Femur (tissue), 1 donor: ENCODE results near the gene RPS3.

Experiments used
- DNase-seq: peaks from one replicate; pipeline ENCODE4 v3.0.0-alpha.2; 2017

Gene RPS3

GRCh38 chr11:75421035-75421602, 21.8 kb downstream of the RPS3 start:
- DNase-seq = peak; percentile 16

GRCh38 chr11:75421902-75422247, 22.6 kb downstream of the RPS3 start:
- DNase-seq = no peak

- peak; percentile 20 for DNase-seq
These were observed 23.2 kb downstream of the RPS3 start for GRCh38 chr11:75422248-75423231.

- DNase-seq = no peak
These were observed 24.4 kb downstream of the RPS3 start for GRCh38 chr11:75423721-75424120.

DNA sequence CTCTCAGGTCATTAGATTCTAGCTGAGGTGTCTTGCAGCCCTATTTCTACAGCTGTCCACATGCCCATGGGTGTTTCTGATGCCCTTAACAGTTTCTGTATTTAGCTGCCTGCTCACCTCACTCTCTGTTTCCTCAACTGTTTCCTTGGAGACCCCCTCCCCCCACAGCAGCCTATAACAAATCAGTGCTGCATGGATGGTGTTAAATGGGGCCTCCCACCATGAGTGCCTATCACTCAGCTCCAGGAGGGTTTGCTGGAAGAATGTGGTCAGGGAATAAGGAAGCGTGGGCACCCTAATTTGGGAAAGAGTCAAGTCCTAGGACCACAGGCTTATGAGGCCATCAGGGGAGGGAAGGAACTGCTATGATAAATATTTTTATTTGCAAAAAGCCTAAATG, 25.1 kb downstream of the RPS3 start:
- no peak for DNase-seq

DNA sequence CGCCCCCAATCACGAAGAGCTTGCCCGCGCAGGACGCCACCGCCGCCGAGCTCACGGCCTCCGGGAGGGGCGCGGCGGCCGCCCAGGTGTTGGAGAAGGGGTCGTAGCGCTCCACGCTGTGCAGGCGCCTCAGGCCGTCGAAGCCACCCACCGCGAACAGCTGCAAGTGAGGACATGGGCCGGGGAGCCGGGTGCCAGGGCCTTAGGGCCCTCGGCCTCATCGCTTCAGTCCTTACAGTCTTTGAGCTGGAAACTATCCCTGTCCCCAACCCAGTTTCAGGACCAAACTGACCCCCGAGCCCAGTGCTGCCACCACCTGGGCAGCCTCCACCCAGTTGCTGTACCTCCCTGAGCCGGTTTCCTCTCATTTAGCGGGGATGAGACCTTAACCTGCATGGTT, 26.1 kb downstream of the RPS3 start:
- no peak for DNase-seq

- no peak for DNase-seq
These were observed 27.4 kb downstream of the RPS3 start for GRCh38 chr11:75426720-75427086.

DNA sequence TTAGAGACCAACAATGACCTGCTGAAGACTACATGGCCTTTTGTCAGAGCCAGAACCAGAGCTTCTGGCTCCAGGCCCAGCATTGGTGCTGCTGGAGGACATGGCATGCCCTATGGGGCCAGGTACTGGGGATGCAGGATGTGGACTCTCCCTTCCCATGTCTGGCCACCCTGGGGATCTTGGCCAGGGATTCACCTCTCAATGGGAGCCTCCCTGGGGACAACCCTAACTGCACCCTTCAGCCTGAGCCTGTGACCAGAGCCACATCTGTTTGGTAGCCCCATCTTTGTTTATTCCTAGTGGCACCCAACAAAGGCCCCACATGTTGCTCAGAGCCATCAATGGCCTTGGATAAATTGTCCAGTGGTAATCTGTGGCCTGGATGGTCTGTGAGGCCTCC, 27.9 kb downstream of the RPS3 start:
- no peak for DNase-seq

DNA sequence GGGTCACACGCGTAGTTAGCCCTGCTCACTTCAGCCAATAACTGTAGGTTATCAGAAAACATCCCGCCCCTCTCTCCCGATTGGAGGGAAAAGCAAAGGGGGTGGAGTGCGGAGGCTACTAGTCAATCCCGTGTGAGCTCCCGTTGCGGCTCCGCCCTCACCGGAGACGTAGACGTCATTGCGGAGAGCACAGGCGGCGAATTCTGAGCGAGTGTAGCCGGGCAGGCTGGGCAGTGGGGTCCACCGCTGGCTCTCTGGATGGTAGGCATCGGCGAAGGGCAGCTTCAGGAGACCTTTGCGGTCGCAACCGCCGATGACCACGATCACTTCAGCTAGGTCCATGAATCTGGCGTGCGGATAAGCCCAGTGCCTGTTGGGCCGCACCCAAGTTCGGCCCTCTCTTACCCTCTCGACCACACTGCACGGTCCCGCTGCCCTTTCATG, 29.0 kb downstream of the RPS3 start:
- DNase-seq = peak; percentile 94

DNA sequence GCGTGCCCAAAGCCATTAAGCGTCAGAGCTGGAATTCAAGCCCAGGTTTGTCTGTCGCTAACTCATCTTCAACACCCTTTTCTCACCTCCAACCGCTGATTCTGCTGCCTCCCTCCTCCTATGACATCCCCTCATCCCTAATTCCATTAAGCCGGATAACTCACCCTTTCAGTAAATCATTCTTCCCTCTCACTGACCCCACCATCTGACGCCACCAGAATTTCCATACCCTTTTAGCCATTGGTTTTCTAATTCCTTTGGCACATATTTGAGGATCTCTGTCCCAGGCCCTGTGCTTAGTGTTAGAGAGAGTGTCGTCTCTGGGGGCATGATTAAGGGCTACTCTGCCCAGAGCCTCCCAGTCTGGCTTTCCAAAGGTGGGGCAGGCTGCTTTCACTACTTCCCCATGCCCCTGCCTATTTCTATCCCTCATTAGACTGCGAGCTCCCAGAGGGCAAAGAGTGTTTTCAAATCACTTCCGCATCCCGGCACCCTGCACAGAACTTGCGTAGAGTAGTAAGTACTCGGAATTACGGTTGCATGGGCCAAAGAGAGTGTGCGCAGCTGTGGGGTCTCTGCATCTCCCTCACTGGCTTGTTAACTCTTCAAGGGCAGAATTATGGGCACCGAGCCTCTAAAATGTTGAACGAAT, 29.8 kb downstream of the RPS3 start:
- DNase-seq = no peak

GRCh38 chr11:75429641-75429901, 30.3 kb downstream of the RPS3 start:
- no peak for DNase-seq

GRCh38 chr11:75429902-75430713, 30.8 kb downstream of the RPS3 start:
- peak; percentile 76 for DNase-seq

DNA sequence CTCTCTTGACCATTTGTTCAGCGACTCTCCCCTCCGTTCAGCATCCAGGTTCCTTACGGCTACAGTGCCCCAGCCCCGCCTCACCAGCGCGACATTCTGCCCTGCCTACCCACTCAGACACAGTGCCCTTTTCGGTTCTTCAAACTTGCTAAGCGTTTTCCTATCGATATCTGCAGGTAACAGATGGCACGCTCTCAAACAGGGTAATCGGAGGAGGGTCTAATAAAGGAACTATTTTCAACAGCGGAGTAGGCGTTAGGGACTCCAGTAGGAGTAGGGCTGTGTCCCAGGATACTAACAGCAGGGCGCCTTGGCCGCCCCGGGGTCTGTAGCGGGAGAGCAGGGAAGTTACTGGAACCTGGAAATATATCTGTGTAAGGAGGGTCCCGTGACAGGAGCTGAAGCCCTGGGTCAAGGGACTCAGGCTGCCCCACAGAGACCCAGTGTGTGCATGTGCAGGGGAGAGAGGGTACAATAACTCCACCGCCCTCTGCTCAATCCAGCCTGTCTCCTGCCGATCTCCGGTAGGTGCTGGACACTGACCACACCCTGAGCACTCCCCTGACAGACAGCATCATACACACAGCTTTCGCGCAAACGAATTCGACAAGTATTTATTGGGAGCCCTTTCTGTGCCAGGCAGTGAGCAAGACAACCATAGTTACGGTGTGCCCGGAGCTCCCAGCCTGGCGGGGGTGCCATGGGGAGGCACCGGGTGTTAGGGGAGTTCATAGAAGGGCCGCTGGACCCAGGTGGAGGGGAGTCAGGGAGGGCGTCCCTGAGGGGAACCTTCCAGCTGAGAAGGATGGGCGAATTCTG, 31.6 kb downstream of the RPS3 start:
- no peak for DNase-seq

- no peak for DNase-seq
These were observed 32.5 kb downstream of the RPS3 start for GRCh38 chr11:75431533-75432525.

GRCh38 chr11:75432911-75433321, 33.6 kb downstream of the RPS3 start, which contains the start of gene KLHL35:
Gene KLHL35, minus strand, starts transcription at chr11:75433203. Its CDS starts 2,574 bp downstream, at chr11:75430629.
- no peak for DNase-seq

GRCh38 chr11:75433443-75433842, 34.1 kb downstream of the RPS3 start:
- DNase-seq = no peak

GRCh38 chr11:75434051-75434450, 34.7 kb downstream of the RPS3 start:
- DNase-seq = no peak

- no peak for DNase-seq
These were observed 35.7 kb downstream of the RPS3 start for GRCh38 chr11:75434886-75435570.

DNA sequence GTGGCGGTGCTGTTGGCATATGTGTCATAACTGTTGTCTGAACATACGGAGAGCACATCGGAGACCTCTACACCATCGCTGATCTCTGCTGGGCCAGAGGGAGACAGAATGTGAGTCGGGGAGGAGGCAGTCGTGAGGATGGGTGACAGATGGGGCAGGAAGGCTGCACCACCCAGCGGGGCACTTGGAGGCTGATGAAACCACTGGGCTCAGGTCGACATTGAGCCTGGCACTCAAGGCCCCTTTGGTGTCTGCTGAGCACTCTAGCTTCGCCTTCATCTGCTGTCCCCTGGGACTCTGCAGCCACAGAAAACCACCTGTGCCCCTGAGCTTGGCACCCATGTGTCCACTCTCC, 36.2 kb downstream of the RPS3 start:
- no peak for DNase-seq

DNA sequence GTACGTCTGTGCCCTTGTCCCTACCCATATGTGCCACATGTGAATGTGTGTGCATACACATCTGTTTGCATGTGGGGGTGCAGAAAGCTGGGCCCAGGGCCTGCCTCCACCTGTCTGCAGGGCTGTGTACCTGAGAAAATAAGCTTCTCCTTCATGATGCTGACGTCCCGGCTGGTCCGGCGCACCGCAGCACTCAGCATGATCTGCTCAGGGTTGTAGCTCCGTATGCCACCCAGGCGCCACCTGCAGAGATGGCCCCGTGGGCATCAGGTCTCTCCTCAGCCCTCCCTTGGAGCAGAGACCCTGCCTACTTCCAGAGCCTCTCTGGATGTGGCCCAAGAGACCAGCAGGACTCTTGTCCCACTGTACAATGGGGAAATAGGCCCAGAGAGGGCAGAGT, 37.5 kb downstream of the RPS3 start:
- DNase-seq = no peak
